ENCODE results near the gene TMEM214.

- TF ChIP-seq CTCF (IDR thresholded peaks at IDR 0.05; ENCODE audit: insufficient read depth, low read length): no peak
- TF ChIP-seq POLR2AphosphoS5 (IDR thresholded peaks at IDR 0.05; ENCODE audit: low read depth): no peak
- no peak for TF ChIP-seq GABPA (IDR thresholded peaks at IDR 0.05; ENCODE audit: low read depth)
These were observed 11.3 kb upstream of the TMEM214 start for GRCh38 chr2:27021253-27022049.

Data from HL-60 (cell line).